ENCODE results near the gene OSBP. TPM values are rescaled to one million over a fixed set of nuclear protein-coding genes. Genes with fewer than 3 reads are reported as not detected.

Gene OSBP
- total RNA-seq, 1 donor from 2014 or later = 43.4 TPM

GRCh38 chr11:59584294-59584693 is 31.3 kb downstream of the OSBP start:
- Mint-ChIP-seq H3K27ac (no peak overlapping the region), H3K36me3 (ENCODE audit: low read depth) (peaks cover 76% of the 10 kb centered on the region), H3K27me3 (ENCODE audit: low read depth) (no peaks in the 10 kb centered on the region), H3K9me3 (peaks cover 8% of the 10 kb centered on the region), H3K4me3 (ENCODE audit: low read depth) (no peak overlapping the region), H3K4me1 (ENCODE audit: low read depth) (peaks cover 1% of the 10 kb centered on the region)
- intact Hi-C loops (cut with micrococcal nuclease) = no loop called here
- DNase-seq (ENCODE audit: low spot score) = no peak

- peaks cover 1% of the 10 kb centered on the region for H3K4me1 Mint-ChIP-seq (ENCODE audit: low read depth)
- H3K27me3 Mint-ChIP-seq (ENCODE audit: low read depth) = no peaks in the 10 kb centered on the region
- no peak for DNase-seq (ENCODE audit: low spot score)
- peaks cover 8% of the 10 kb centered on the region for H3K9me3 Mint-ChIP-seq
- H3K36me3 Mint-ChIP-seq (ENCODE audit: low read depth) = peaks cover 80% of the 10 kb centered on the region
- intact Hi-C loops (cut with micrococcal nuclease) = no loop called here
- no peak overlapping the region for H3K4me3 Mint-ChIP-seq (ENCODE audit: low read depth)
- H3K27ac Mint-ChIP-seq = no peak overlapping the region
These were observed 33.6 kb downstream of the OSBP start for GRCh38 chr11:59582006-59582405.

DNA sequence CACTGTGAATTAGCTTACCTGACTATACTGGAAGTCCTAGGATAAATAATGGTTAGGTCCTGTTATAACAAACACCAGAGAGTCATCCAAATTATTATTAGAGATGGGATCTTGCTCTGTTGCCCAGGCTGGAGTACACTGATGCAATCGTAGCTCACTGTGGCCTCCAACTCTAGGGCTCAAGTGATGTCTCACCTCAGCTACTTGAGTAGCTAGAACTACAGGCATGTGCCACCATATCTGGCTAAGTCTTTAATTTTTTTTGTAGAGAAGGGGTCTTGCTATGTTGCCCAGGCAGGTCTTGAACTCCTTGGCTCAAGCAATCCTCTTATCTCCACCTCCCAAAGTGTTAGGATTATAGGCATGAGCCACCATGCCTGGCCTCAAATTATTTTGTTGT is 37.2 kb downstream of the OSBP start:
- Mint-ChIP-seq H3K27ac (no peak overlapping the region), H3K9me3 (no peaks in the 10 kb centered on the region), H3K36me3 (ENCODE audit: low read depth) (peaks cover 76% of the 10 kb centered on the region), H3K27me3 (ENCODE audit: low read depth) (no peaks in the 10 kb centered on the region), H3K4me1 (ENCODE audit: low read depth) (peaks cover 1% of the 10 kb centered on the region), H3K4me3 (ENCODE audit: low read depth) (no peak overlapping the region)
- intact Hi-C loops (cut with micrococcal nuclease) = no loop called here
- no peak for DNase-seq (ENCODE audit: low spot score)

DNA sequence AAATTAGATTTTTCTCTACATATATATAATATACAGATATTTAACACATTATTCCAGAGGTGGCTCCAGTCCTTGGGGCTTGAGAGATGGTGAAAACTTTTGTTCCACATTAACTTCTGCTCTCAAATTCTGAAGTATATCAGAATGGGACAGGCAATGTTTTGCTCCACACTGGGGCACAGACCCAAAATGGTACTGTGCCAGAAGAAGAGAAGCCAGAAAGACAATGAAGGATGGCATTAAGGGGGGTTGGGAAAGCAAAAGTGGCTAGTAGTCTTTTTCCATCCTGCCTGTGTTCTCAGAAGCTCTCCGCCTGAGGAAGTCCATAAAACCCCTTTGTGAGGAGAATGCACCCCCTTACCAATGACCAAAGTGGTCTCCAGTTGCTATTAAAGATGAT is 40.1 kb downstream of the OSBP start:
- DNase-seq (ENCODE audit: low spot score) = no peak
- intact Hi-C loops (cut with micrococcal nuclease) = no loop called here
- no peaks in the 10 kb centered on the region for H3K4me1 Mint-ChIP-seq (ENCODE audit: low read depth)
- H3K36me3 Mint-ChIP-seq (ENCODE audit: low read depth) = peaks cover 56% of the 10 kb centered on the region
- H3K4me3 Mint-ChIP-seq (ENCODE audit: low read depth) = no peak overlapping the region
- no peaks in the 10 kb centered on the region for H3K27me3 Mint-ChIP-seq (ENCODE audit: low read depth)
- no peak overlapping the region for H3K27ac Mint-ChIP-seq
- no peaks in the 10 kb centered on the region for H3K9me3 Mint-ChIP-seq

DNA sequence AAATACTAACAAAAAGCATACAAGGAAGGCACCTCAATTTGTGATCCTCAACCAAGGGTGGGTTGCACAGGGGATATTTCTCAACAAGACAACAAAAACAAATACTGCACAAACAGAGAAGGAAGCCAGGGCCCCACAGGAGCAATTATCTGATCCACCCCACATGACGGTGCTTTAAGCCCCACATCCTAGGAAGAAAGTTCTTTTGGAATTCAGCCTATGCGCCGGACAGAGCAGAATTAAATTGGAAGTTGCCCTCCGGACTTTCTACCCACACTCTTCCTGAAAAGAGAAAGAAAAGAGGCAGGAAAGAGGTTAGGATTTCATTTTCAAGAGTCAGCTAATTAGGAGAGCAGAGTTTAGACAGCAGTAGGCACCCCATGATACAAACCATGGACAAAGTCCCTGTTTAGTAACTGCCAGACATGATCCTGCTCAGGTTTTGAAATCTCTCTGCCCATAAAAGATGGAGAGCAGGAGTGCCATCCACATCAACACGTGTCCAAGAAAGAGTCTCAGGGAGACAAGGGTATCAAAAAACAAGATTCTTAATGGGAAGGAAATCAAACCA is 40.6 kb downstream of the OSBP start:
- no peak overlapping the region for H3K27ac Mint-ChIP-seq
- no peak for DNase-seq (ENCODE audit: low spot score)
- no peak overlapping the region for H3K4me3 Mint-ChIP-seq (ENCODE audit: low read depth)
- intact Hi-C loops (cut with micrococcal nuclease) = no loop called here
- peaks cover 51% of the 10 kb centered on the region for H3K36me3 Mint-ChIP-seq (ENCODE audit: low read depth)
- H3K9me3 Mint-ChIP-seq = no peaks in the 10 kb centered on the region
- no peaks in the 10 kb centered on the region for H3K27me3 Mint-ChIP-seq (ENCODE audit: low read depth)
- no peaks in the 10 kb centered on the region for H3K4me1 Mint-ChIP-seq (ENCODE audit: low read depth)

- Mint-ChIP-seq H3K27ac (no peak overlapping the region), H3K27me3 (ENCODE audit: low read depth) (no peaks in the 10 kb centered on the region), H3K4me3 (ENCODE audit: low read depth) (no peak overlapping the region), H3K4me1 (ENCODE audit: low read depth) (no peaks in the 10 kb centered on the region), H3K36me3 (ENCODE audit: low read depth) (peaks cover 46% of the 10 kb centered on the region), H3K9me3 (no peaks in the 10 kb centered on the region)
- intact Hi-C loops (cut with micrococcal nuclease) = no loop called here
- DNase-seq (ENCODE audit: low spot score) = no peak
These were observed 41.1 kb downstream of the OSBP start for GRCh38 chr11:59574467-59574866.

DNA sequence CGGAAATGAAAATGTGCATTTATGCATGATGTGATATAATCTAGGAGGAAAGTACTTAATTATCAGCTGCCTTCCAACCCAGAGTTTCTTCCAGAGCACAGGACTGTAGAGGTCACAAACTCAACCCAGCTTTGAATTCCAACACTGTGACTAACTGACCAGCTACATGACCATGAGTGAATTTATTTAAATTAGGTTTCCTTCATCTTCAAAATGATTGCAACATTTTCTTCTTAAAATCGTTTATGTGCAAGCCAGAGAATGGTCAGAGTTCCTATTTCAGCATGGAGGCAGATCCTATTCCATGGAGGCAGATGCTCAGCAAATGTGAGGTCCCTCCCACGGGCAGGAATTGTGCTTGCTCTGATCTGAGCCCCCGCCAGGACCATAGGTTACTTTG is 42.4 kb downstream of the OSBP start:
- Mint-ChIP-seq H3K27ac (no peak overlapping the region), H3K36me3 (ENCODE audit: low read depth) (peaks cover 34% of the 10 kb centered on the region), H3K27me3 (ENCODE audit: low read depth) (no peaks in the 10 kb centered on the region), H3K4me3 (ENCODE audit: low read depth) (no peak overlapping the region), H3K4me1 (ENCODE audit: low read depth) (no peaks in the 10 kb centered on the region), H3K9me3 (no peaks in the 10 kb centered on the region)
- intact Hi-C loops (cut with micrococcal nuclease) = no loop called here
- DNase-seq (ENCODE audit: low spot score) = no peak

- Mint-ChIP-seq H3K27ac (no peak overlapping the region), H3K4me3 (ENCODE audit: low read depth) (no peak overlapping the region), H3K27me3 (ENCODE audit: low read depth) (no peaks in the 10 kb centered on the region), H3K9me3 (no peaks in the 10 kb centered on the region), H3K36me3 (ENCODE audit: low read depth) (peaks cover 25% of the 10 kb centered on the region), H3K4me1 (ENCODE audit: low read depth) (no peaks in the 10 kb centered on the region)
- intact Hi-C loops (cut with micrococcal nuclease) = no loop called here
- DNase-seq (ENCODE audit: low spot score) = no peak
These were observed 43.5 kb downstream of the OSBP start for GRCh38 chr11:59572091-59572490.

DNA sequence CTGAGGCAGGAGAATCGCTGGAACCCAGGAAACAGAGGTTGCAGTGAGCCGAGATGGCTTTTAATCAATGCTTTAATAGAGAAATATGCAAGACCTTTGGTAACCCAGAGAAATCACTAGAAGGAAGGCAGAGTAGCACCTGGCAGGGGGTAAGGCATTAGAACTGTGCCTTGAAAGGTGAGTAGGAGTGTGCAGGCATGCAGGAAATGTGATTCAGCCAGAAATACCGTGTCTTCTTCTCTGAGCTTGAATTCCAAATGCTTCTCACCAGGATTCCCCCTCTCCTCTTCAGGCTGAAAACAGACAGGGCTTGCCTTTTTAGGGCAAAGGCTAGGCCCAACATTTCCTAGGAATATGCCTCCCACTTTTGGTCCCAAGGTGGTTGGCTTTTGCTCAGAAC is 53.3 kb downstream of the OSBP start:
- intact Hi-C loops (cut with micrococcal nuclease) = loop anchor here (10.0 kb wide), 1 partner anchor 987 kb away; the partner anchor contains the start of genes LPXN and ZFP91
- Mint-ChIP-seq H3K27ac (no peak overlapping the region), H3K27me3 (ENCODE audit: low read depth) (no peaks in the 10 kb centered on the region), H3K4me1 (ENCODE audit: low read depth) (peaks cover 36% of the 10 kb centered on the region), H3K9me3 (no peaks in the 10 kb centered on the region), H3K4me3 (ENCODE audit: low read depth) (no peak overlapping the region), H3K36me3 (ENCODE audit: low read depth) (no peaks in the 10 kb centered on the region)
- DNase-seq (ENCODE audit: low spot score) = no peak

- Mint-ChIP-seq H3K36me3 (ENCODE audit: low read depth) (no peaks in the 10 kb centered on the region), H3K27me3 (ENCODE audit: low read depth) (no peaks in the 10 kb centered on the region), H3K4me1 (ENCODE audit: low read depth) (peaks cover 47% of the 10 kb centered on the region), H3K4me3 (ENCODE audit: low read depth) (peak overlapping the region; percentile 90), H3K27ac (peak overlapping the region; percentile 93), H3K9me3 (no peaks in the 10 kb centered on the region)
- DNase-seq (ENCODE audit: low spot score) = peak; percentile 63
- intact Hi-C loops (cut with micrococcal nuclease) = loop anchor here (1.0 to 10.0 kb wide), 4 partner anchors 11 to 986 kb away; partner anchors contain the start of genes LPXN, OSBP and ZFP91
These were observed 54.7 kb downstream of the OSBP start for GRCh38 chr11:59560702-59561473.

- Mint-ChIP-seq H3K4me3 (ENCODE audit: low read depth) (peak overlapping the region; percentile 90), H3K27me3 (ENCODE audit: low read depth) (no peaks in the 10 kb centered on the region), H3K4me1 (ENCODE audit: low read depth) (peaks cover 49% of the 10 kb centered on the region), H3K9me3 (no peaks in the 10 kb centered on the region), H3K27ac (peak overlapping the region; percentile 93), H3K36me3 (ENCODE audit: low read depth) (no peaks in the 10 kb centered on the region)
- DNase-seq (ENCODE audit: low spot score) = peak; percentile 66
- intact Hi-C loops (cut with micrococcal nuclease) = loop anchor here (1.0 to 10.0 kb wide), 4 partner anchors 10 to 985 kb away; partner anchors contain the start of genes LPXN, OSBP and ZFP91
These were observed 55.3 kb downstream of the OSBP start for GRCh38 chr11:59560290-59560701.

- Mint-ChIP-seq H3K4me3 (ENCODE audit: low read depth) (peak overlapping the region; percentile 90), H3K27me3 (ENCODE audit: low read depth) (no peaks in the 10 kb centered on the region), H3K4me1 (ENCODE audit: low read depth) (peaks cover 49% of the 10 kb centered on the region), H3K9me3 (no peaks in the 10 kb centered on the region), H3K36me3 (ENCODE audit: low read depth) (no peaks in the 10 kb centered on the region), H3K27ac (no peak overlapping the region)
- intact Hi-C loops (cut with micrococcal nuclease) = loop anchor here (1.0 to 10.0 kb wide), 6 partner anchors 10 to 1845 kb away; partner anchors contain the start of genes LPXN, MED19, OSBP and TMX2
- DNase-seq (ENCODE audit: low spot score) = no peak
These were observed 55.7 kb downstream of the OSBP start for GRCh38 chr11:59559886-59560285.

- Mint-ChIP-seq H3K27ac (peak overlapping the region; percentile 33), H3K4me1 (ENCODE audit: low read depth) (peaks cover 49% of the 10 kb centered on the region)
- intact Hi-C loops (cut with micrococcal nuclease) = loop anchor here (5.0 to 10.0 kb wide), 2 partner anchors 1219 to 1843 kb away; partner anchors contain the start of genes MED19 and TMX2
These were observed 57.3 kb downstream of the OSBP start for GRCh38 chr11:59558270-59558643.

More at GRCh38 chr11:59558270-59558643, 57.3 kb downstream of the OSBP start:
- no peaks in the 10 kb centered on the region for H3K36me3 Mint-ChIP-seq (ENCODE audit: low read depth)
- H3K27me3 Mint-ChIP-seq (ENCODE audit: low read depth) = peaks cover 2% of the 10 kb centered on the region
- H3K4me3 Mint-ChIP-seq (ENCODE audit: low read depth) = peak overlapping the region; percentile 74
- H3K9me3 Mint-ChIP-seq = no peaks in the 10 kb centered on the region
- DNase-seq (ENCODE audit: low spot score) = no peak
